ENCODE measurements around the gene CYTH4. TPM values are rescaled to one million over a fixed set of nuclear protein-coding genes. Genes with fewer than 3 reads are reported as not detected.

The CYTH4 gene
- total RNA-seq, 2 donors from 2014 or later: 1.5 to 5.9 TPM

GRCh38 chr22:37260155-37260795 is 22.0 kb upstream of the CYTH4 start:
- no peak for TF ChIP-seq CTCF (IDR thresholded peaks at IDR 0.05)
- Histone ChIP-seq H3K9me3 (peaks cover 6 to 14% of the 10 kb centered on the region in 2 donors), H3K27ac (no peak overlapping the region), H3K4me1 (no peaks in the 10 kb centered on the region), H3K4me3 (no peak overlapping the region), H3K27me3 (peaks cover 0 to 5% of the 10 kb centered on the region in 2 donors), H3K36me3 (no peaks in the 10 kb centered on the region)
- no peak for DNase-seq (ENCODE audit: low spot score)

DNA sequence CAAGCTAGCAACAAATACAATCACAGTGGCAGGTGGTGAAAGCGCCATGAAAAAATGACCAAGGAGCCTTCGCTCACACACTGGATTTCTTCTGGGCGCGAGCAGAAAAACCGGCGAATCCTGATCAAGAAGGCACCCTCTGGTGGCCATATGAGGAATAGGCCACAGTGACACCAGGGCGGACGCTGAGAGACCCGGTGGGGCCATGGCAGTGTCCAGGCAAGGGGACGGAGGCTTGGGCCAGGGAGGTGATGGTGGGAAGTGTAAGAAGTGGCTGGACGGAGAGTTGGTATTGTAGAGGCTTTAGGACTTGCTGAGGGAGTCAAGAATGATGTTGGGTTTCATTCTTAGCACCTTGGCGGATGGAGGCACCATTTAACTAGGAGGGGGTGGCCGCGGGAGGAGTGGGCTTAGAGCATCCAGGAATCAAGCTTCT is 21.4 kb upstream of the CYTH4 start:
- H3K9me3 ChIP-seq: peaks cover 6 to 14% of the 10 kb centered on the region in 2 donors
- peak; percentile 87 to 93 for TF ChIP-seq CTCF (IDR thresholded peaks at IDR 0.05)
- H3K36me3 ChIP-seq: no peaks in the 10 kb centered on the region
- H3K27ac ChIP-seq: no peak overlapping the region
- H3K27me3 ChIP-seq: peaks cover 0 to under 1% of the 10 kb centered on the region in 2 donors
- no peak for DNase-seq (ENCODE audit: low spot score)
- no peaks in the 10 kb centered on the region for H3K4me1 ChIP-seq
- no peak overlapping the region for H3K4me3 ChIP-seq

- Histone ChIP-seq H3K36me3 (no peaks in the 10 kb centered on the region), H3K4me3 (no peak overlapping the region), H3K27ac (no peak overlapping the region), H3K27me3 (no peaks in the 10 kb centered on the region), H3K4me1 (peaks cover 0 to 6% of the 10 kb centered on the region in 2 donors), H3K9me3 (peaks cover 6 to 14% of the 10 kb centered on the region in 2 donors)
- TF ChIP-seq CTCF (IDR thresholded peaks at IDR 0.05): no peak
- DNase-seq (ENCODE audit: low spot score): no peak
These were observed 20.0 kb upstream of the CYTH4 start for GRCh38 chr22:37262346-37262745.

DNA sequence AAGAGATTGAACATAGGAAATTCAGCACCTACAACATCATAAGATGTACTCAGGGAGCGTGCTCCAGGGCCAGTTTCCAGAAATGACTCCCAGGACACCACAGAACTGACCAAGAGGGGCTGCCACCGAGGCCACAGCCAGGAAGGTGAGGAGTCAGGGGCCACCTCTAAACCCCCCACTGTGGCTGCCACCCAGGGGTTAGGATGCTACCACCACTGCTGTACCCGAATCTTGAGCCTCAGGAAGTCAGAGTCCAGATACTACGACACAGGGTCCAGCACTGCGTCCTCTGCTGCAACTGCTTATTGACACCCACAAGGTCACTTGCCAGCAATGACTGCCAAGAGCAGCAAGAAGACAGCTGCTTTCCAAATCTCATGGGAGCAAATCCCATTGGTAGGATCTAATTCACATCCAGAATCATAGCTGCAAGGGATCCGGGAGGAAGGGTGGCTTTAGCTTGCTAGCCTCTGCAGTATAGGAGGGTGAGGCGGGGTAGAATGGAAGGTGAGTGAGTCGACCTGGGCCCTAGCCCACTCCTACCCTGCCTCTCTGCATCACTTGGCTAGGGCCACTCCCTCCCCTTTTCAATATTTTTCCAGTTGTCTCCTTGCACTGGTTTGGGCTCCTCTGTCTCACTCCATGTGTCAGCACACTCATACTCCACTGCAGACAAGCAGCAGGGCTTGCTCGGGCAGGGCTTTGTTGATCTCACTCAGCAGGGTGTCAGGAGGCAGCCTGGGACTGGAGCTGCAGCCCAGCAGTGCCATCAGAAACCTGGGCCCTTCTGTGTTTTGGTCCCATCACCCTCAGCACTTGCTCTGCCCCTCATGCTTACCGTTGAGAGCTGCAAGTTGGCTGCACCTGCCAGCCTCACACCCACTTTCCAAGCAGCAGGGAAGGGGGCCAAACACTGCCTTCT is 18.1 kb upstream of the CYTH4 start:
- H3K27me3 ChIP-seq: no peaks in the 10 kb centered on the region
- no peaks in the 10 kb centered on the region for H3K36me3 ChIP-seq
- no peak overlapping the region for H3K27ac ChIP-seq
- H3K4me3 ChIP-seq: no peak overlapping the region
- H3K9me3 ChIP-seq: peaks cover 6 to 14% of the 10 kb centered on the region in 2 donors
- H3K4me1 ChIP-seq: peaks cover 0 to 9% of the 10 kb centered on the region in 2 donors
- DNase-seq (ENCODE audit: low spot score): no peak
- TF ChIP-seq CTCF (IDR thresholded peaks at IDR 0.05): no peak

- Histone ChIP-seq H3K36me3 (no peaks in the 10 kb centered on the region), H3K9me3 (peaks cover 6 to 14% of the 10 kb centered on the region in 2 donors), H3K27ac (no peak overlapping the region), H3K27me3 (no peaks in the 10 kb centered on the region), H3K4me3 (peak overlapping the region in 1 of 2 donors; percentile 36), H3K4me1 (peaks cover 0 to 9% of the 10 kb centered on the region in 2 donors)
- DNase-seq (ENCODE audit: low spot score): no peak
- no peak for TF ChIP-seq CTCF (IDR thresholded peaks at IDR 0.05)
These were observed 15.7 kb upstream of the CYTH4 start for GRCh38 chr22:37266581-37267134.

All from right atrium auricular region (tissue), 2 donors.